ACHN (cell line): ENCODE data around the gene SYT2.
"Not testable (repeated sequence)": the region's sequence is repeated elsewhere in the genome, so short reads cannot be mapped to it uniquely, and the experiment has no call there.

Experiments used
- DNase-seq: peaks from one replicate; pipeline ENCODE4 v3.0.0-alpha.2; 2015
- in situ Hi-C: cut with HindIII; loops from 2 replicates; pipeline ENCODE4 v1.10.0; 2017; ENCODE audit warnings: low sequenced_read_pairs, low pct_ligation_motif_present, low pct_unique_long_range_greater_than_20kb

The SYT2 gene

DNA sequence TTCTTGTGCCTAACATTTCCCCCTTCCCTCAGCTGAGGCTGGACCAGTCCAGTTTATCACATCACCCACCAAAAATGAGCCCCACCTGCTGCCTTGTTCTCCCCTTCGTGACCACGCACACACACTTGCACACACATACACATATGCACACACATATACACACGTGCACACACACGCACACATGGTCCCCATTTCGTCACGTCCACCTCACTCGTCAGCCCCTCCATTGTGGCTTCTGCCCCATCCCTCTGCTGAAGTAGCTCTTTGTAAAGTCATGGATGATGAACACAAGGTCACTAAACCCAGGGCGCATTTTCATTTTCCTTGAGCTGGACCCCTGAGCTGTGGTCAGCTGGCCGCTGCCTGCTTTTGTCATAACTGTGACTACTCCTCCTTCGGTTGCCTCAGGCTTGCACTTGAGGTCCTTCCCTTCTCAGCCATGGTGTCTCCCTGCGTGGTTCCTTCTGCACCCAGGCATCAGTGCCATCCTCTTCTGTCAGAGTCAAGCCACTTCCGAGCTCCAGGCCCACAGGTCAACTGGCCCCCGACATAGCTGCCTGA lies 93.8 kb downstream of the SYT2 start:
- no peak for DNase-seq
- in situ Hi-C loops, result no loop called here

DNA sequence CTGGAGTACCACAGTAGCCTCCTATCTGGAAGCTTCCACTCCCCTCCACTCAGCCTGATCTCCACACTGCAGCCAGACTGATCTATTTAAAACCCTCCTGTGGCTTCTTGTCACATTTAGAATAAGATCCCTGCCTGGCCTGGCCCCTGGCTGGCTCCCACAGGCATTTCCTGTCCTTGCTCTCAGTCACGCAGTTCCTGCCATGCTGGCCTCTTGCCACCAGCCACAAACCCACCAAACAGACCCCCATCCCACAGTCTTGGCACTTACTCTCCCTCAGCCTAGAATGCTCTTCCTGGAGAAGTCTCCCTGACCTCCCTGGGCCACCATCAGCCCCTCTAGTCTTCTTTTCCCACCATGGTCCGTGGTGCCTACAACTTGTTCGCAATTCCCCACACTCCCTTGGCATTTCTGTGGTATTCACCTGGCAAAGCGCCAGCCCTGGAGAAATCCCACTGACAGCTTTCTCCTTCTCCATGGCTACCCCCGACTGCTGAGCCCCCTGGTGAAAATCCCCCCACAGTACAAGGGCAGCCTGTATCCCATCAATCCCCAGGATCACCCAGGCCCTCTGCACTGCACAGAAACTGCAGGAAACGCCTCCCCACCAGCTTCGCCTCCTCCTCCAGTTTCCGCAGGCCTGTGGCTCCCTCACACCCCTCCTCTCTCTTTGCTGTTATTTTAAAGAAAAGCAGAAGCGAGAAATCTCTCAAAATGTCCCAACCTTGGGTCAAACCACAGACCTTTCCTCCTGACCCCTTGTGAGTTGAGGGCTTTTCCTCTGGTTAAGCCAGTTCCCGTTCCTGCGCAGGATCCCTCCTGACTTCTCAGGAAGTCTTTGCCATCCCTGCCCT lies 94.5 kb downstream of the SYT2 start:
- DNase-seq, result peak; percentile 52
- in situ Hi-C loops, result no loop called here

DNA sequence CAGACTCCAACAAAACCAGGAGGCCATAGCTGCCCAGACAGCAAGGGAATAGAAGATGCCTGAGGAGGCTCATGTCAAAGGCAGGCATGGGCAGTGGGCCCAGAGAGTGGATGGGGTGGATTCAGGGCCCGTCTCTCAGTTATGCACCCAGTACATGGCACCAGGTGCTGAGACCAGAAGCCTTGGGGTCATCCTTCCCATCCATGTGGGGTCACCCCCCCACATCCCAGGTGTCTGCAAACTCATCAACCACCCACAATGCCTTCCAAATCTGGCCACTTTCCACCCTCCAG lies 95.1 kb downstream of the SYT2 start:
- in situ Hi-C loops, DNase-seq: not testable (repeated sequence)

DNA sequence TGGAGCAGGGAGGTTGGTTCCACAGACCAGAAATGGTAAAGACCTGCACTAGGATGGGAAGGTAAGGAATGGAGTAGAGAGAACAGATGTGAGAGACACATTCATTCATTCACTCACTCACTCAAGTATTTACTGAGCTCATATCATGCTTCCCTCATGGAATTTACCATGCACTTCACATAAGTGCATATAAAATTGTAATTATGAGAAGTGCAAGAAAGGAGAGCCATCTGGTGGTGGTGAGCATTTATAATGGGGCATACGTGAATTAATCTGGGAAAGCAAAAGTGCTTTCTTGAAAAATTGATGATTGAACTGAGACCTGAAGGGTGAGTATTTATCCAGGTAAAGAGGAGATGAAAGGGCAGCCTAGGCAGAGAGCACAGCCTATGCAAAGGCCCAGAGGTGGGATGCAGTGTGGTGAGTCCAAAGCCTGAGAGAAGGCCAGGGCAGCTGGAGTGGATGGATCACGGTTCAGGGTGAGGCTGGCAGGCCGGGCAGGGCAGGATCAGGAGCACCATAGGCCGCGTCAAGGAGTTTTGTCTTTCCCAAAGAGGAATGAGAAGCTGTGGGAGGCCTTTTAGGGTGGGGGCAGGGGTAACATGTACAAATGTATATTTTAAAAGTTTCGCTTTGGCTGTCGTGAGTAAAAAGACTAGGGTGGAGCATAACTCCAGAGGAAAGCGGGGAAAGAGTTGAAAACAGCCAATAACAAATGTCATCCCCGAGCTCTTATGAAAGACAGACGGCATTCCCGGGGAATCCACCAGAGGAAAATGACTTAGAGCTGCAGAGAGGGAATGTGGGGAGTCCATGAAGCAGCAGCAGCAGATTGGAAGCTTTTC lies 95.7 kb downstream of the SYT2 start:
- DNase-seq, result peak; percentile 29

DNA sequence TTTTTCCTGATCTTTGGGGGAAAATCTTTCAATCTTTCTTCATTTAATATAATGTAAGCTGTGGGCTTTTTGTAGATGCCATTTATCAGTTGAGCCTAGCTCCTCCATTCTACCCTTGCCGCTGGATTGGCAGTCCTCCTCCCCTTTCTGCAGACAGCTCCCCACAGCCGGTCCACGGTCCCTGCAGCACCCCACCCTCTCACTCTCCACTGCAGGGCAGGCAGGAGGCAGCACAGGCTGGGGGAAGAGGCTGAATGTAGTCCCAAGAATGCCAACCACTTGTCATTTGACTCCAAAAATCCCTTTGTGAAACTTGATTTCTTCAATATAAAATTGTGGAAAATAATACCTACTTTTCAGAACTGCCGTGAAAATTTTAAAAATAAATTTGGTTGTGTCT lies 96.7 kb downstream of the SYT2 start:
- in situ Hi-C loops, result no loop called here

More for the DNA sequence above, 95.7 kb downstream of the SYT2 start:
- in situ Hi-C loops, result not testable (repeated sequence)

DNA sequence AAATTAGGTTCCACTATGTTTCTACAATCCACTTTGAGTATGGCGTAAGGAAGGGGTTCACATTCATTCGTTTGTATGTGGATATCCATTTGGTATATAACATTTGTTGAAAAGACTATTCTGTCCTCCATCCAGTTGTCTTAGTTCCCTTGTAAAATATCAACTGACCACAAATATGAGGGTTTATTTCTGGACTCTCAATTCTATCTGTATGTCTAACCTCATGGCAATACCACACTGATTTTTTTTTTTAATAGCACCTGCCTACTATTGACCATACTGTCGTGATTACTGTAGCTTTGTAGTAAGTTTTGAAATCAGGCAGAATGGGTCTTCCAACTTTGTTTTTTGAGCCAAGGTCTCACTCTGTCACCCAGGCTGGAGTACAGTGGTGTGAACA lies 98.2 kb downstream of the SYT2 start:
- in situ Hi-C loops, result not testable (repeated sequence)

More for the DNA sequence above, 96.7 kb downstream of the SYT2 start:
- DNase-seq, result no peak

DNA sequence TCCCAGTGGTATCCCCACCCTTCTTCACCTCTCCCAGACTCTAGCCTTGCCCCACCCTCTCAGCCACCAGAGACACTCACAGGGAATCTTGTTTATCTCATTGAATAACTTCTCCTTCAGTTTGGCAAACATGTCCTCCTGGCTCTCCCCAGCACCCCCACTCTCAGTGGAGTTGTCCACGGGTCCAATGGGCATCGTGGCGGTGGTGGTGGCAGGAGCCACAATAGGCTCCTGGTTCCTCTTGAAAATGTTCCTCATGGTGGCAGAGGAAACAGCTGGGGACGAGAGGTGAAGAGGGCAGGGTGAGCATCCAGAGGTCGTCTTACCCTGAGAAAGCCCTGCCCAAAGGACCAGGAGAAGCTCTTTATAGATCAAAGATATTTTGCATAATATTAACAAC lies 104.7 kb downstream of the SYT2 start:
- in situ Hi-C loops, result no loop called here
- no peak for DNase-seq

More for the DNA sequence above, 98.2 kb downstream of the SYT2 start:
- DNase-seq, result not testable (repeated sequence)

DNA sequence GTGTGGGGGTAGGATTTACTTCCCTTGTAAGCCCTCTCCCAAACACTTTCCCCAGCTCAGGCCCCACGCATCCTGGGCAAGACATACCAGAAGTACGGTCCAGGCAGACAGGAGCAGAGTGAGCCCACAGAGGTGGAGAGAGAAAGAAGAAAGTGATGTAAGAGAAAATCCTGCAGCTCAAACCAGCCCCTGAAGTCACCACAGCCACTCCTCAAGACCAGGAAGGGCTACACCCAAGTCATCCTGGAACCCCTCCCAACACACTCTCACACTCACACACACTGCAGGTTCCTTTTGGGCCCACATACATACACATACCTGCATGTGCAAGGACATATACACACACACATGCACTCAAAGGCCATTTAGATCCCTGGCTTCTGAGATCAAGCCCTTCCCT lies 106.8 kb downstream of the SYT2 start:
- DNase-seq, result no peak
- in situ Hi-C loops, result no loop called here

DNA sequence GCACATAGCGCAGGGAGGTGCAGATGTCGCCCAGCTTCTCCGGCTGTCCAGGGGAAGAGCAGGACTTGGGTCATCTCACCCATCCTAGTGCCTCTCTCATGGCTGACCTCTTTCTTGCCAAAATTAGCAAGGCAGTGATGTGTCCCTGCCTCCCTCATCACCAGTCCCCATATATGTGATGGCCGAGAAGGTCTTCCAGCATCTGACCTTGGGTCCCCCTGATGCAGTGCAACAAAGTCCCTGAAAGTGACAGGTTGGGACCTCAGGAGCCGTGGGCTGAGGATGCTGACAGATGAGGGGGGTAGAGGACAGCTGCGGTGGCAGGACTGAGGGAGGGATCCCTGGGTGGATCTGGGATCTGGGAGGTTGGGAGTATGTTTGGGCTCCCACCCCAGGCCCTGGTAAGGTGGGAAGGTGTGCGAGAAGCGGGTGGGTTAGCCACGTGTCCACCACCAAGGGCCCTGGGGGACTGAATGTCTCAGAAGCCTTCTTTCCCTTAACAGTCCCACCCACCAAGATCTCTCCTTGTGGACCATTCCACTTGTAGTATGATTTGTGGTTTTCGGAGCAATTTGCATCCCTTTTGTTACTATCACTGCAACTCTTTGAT lies 109.7 kb downstream of the SYT2 start:
- in situ Hi-C loops, result no loop called here
- no peak for DNase-seq

DNA sequence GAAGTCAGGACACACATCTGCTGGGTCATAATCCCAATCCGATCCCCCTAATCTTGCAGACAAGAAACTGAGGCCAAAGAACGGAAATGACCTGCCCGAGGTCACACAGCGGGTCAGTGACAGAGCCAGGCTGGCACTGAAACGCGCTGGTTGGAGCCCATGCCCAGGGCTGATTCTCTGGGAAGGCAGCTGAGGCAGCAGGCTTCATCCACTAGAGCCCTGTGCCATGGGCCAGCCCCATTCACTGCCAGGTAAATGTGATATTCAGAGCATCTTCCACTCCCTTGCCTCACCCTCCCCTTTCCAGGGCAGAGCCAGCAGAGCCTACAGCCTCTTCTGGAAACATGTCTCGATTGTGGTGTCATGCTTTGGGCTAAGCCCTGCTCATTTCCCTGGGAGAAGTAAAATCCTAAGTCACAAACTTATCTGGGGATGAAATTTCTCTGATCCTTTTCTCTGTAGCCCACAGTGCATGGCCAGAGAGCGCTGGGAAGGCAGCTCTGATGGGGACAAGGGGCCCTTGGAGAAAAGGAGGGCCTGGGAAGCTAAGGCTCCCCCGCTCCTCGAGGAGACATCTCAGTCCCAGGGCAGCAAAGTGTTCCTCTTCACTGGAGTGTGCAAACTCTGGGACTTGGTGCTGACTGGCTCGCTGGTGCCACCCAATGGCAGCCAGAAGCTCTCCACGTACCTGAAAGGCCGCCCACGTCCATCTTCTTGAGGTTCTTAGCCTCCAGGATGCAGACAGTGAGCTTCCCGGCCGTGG lies 110.4 kb downstream of the SYT2 start:
- peak; percentile 82 for DNase-seq
- in situ Hi-C loops, result no loop called here

DNA sequence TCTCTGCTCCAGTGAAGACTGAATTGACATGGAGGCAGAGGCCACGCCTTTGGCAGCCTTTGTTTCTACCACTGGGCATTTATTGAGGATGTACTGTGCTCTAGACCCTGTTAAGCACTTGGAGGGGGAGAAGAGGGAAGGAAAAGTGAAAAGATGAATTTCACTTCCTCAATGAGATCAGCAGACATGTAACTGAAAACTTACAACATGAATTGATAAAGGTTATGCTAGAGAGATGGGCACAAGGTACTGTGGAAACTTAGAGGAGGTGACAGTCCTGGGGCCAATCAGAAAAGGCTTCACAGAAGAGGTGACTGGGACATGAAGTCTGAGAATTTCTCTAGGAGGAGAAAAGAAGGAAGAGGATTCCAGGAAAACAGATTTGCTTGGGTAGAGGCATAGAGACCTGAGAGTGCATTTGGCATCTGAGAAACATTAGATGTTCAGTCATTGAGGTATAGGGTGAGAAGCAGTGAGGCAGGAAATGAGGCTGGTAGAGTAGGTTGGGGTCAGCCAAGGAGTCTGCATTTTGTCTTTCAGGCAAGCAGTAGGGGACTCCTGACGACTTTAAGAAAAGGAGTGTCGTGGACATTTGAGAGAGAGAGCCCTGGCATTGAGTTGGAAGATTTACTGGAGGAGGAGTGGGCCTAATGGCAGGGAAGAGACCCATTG lies 113.0 kb downstream of the SYT2 start:
- in situ Hi-C loops, result no loop called here
- DNase-seq, result no peak

DNA sequence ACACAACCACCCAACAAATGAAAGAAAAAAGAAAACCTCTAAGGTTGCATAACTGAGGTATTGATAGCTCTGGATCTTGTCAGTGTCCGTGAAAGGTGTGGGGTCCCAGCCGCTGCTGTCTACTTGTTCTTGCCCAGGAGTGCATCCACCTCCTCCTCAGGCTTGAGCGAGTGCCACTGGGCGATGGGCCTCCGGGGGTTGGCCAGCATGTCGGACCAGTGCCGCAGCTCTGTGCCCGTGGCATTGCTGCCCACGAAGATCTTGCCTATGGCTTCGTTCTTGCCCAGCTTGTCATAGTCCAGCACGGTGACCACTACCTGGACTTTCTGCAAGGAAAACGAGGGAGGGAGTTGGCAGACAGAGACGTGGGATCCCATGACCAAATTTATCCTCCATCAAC lies 113.6 kb downstream of the SYT2 start:
- in situ Hi-C loops, result no loop called here
- DNase-seq, result no peak

DNA sequence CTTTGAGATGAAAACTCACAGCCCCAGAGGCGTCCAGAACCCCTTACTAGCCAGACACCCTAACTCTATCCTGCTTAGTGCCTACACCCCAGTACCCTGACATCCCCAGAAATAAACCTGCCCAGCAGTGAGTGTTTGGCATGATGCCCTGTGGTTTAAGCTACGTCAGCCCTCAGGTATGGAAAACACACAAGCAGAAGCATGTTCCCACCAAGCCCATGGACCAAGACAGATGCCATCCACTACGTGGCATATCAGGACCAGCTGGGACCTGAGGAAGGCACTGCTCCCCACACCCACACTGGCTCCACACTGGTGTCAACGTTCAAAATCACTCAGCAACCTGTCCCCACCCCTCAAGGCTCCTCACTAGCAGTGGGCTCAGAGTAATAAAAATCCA lies 116.4 kb downstream of the SYT2 start:
- in situ Hi-C loops, result no loop called here
- DNase-seq, result no peak

DNA sequence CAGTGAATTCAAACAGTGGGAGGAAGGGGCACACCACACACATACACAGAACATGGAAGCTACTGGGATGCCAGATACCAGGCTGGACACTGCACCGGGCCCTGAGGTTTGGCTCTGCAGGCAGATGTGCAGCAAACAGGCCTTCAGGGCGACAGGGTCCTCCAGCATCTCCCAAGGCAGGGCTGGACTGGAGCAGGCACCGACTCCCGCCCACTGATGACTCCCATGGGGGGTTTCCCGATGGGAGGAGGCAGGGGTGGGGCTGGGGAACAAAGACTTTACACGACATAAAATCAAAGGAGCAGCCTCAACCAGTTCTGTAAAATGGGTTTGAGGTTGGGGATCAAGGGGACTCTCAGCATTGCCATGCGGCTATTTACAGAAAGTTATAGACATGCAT lies 118.1 kb downstream of the SYT2 start:
- in situ Hi-C loops, result no loop called here
- DNase-seq, result no peak

DNA sequence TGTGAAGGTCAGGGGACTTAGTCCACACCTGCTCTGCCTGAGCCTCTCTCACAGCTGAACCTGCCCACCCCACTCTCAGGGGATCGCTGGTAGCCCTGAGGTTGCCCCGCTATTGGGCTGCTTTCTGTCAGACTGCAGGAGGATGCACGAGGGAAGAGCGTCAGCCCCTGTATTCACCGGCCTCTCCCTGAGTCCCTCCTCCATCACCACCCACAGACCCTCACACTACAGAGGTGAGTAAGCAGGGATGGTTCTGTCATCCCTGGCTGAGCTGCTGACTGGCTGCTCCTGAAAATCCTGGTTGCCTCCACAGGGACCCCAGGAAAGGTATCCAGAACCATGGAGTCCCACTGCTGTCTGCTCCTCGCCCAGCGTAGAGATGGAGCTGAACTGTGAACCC lies 118.7 kb downstream of the SYT2 start:
- no peak for DNase-seq
- in situ Hi-C loops, result no loop called here

DNA sequence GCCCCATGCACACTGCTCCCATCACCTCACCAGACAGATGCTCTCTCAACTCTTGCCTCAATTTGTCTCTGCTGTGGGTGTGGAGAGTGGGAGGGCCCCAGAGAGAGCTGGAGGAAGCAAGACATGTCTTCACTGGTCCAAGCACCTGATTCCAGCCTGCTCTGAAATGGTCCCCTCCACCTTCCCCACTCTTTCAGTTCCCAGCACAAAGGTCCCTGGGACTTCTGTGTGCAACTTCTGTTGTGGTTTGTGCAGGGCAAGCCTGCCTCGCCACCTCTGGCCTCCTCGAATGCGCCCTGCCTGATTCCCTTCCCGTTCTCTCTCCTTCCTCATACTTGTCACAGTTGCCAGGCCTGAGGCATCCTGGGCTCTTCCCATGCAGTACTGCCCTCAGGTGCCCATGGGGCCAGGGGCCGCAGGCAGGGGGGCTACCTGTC lies 119.3 kb downstream of the SYT2 start:
- no peak for DNase-seq
- in situ Hi-C loops, result no loop called here

DNA sequence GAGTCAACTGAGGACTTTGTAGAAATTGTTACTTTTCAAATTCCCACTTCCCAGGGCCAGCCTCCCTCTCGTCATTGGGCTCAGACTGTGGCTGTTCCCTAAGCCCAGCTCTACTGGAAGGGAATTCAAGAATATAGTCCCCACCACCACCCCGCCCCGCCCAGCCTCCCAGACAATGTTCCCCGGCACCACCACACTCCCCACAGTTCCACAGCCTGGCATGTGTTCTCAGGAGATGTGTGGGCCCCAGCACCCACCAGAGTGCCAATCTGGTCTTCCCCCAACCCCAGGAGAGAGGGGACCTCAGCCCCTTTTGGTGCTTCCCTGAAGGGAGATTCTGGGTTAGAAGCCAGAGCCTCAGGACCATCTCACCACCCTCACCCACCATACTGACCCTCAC lies 120.1 kb downstream of the SYT2 start:
- in situ Hi-C loops, result no loop called here
- no peak for DNase-seq
